Ovary (tissue), 3 donors: ENCODE results near the gene STUM.

Source experiments
- CTCF ChIP-seq, 3 donors: fragments of 450-650 bp in 2 of 3; fragments of 200-600 bp in 1 of 3; IDR thresholded peaks; one replicate each; pipeline versions ENCODE4 v1.5.1 to v1.8.0; 2016 to 2022; ENCODE audit warnings: antibody characterized with exemption in 3 of 3, mild to moderate bottlenecking in 1 of 3
- EP300 ChIP-seq: sonication (generic); formaldehyde crosslinking; IDR thresholded peaks from one replicate; pipeline ENCODE4 v1.6.1; 2017; ENCODE audit warnings: antibody characterized with exemption
- POLR2A ChIP-seq: fragments of 450-650 bp; IDR thresholded peaks from one replicate; pipeline ENCODE4 v1.6.1; 2017; ENCODE audit warnings: antibody characterized with exemption, mild to moderate bottlenecking, moderate library complexity
- donor health status: DM: no; HTN: no; CAD: no.

- TF ChIP-seq CTCF (IDR thresholded peaks at IDR 0.05) (no peak), EP300 (no peak), POLR2A (no peak)
Observed at GRCh38 chr1:226635456-226635941, 86.9 kb downstream of the STUM start.
